ENCODE data around the gene STX8.

DNA sequence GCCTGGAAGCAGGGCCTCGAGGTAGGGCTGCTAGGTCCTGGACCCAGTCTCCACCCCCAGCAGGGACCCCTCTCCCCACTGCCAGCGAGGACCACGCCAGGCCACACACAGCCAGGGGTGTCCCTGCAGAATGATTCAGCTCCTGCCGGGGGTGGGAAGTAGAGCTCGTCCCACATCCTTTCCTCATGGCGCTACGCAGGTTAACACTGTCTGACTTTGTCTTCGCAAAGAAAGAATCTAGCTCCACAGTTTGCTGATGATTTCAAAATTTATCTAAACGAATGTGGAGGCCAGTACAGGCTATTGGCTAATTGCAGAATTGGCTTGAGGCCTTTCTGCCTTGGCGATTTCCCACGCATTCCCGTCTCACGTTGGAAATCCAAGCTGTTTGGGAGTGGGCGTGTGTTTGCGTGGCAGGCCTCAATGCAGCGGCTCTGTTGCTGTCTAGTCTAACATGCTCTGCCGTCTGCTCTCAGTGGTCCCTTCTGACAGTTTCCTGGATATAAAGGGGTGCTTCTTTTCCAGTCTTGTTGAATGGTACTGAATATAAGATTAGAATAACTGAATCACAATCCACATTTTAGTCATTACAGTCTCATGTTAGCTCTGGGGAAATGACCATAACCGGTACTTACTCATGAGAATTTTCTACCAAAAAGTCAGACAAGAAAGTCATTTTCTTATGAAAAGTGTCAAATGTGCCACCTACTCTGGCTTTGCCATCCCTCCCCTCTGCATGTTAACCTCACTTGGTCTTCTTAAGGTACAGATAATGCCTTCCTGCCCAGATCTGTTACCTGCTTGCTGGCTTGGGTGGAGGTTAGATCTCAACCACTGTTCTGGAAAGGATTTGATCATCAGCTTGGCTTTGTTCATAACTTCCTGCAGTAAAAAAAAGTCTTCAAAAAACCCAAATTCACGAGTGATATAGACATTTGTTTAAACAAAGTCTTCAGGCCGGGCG lies 301.9 kb downstream of the STX8 start:
- TF ChIP-seq CTCF (IDR thresholded peaks at IDR 0.05) = no peak
- no peak for TF ChIP-seq POLR2A (IDR thresholded peaks at IDR 0.05)
